Amygdala (tissue), 56 donors: ENCODE results near the gene AASDH.

Experiments
- DNase-seq, 56 donors: peaks; one replicate each; lab custom pipeline; 2025; lab: John Stamatoyannopoulos, UW

The AASDH gene

GRCh38 chr4:56317749-56318148, 69.5 kb downstream of the AASDH start:
- DNase-seq = no peak

GRCh38 chr4:56316011-56316650, 71.2 kb downstream of the AASDH start:
- DNase-seq = no peak

GRCh38 chr4:56315543-56315942, 71.7 kb downstream of the AASDH start:
- no peak for DNase-seq

- DNase-seq = no peak
Observed at GRCh38 chr4:56315041-56315440, 72.2 kb downstream of the AASDH start.

- DNase-seq = no peak
Observed at GRCh38 chr4:56314207-56314915, 72.9 kb downstream of the AASDH start.

GRCh38 chr4:56313132-56313531, 74.2 kb downstream of the AASDH start:
- DNase-seq = no peak

GRCh38 chr4:56311299-56311975, 75.9 kb downstream of the AASDH start:
- DNase-seq = no peak

- peak in 4 of 56 donors; percentile 3 to 32 (median 18) for DNase-seq
Observed at GRCh38 chr4:56310401-56311125, 76.7 kb downstream of the AASDH start.

- DNase-seq = no peak
Observed at GRCh38 chr4:56308384-56308783, 78.9 kb downstream of the AASDH start.

GRCh38 chr4:56307423-56307822, 79.9 kb downstream of the AASDH start:
- DNase-seq = no peak

- no peak for DNase-seq
Observed at GRCh38 chr4:56305390-56305789, 81.9 kb downstream of the AASDH start.

GRCh38 chr4:56303921-56304320, 83.4 kb downstream of the AASDH start:
- DNase-seq = no peak

GRCh38 chr4:56302760-56303159, 84.5 kb downstream of the AASDH start:
- no peak for DNase-seq

- no peak for DNase-seq
Observed at GRCh38 chr4:56301997-56302496, 85.2 kb downstream of the AASDH start.

- DNase-seq = peak in 48 of 56 donors; percentile 6 to 81 (median 50)
Observed at GRCh38 chr4:56301181-56301996, 85.9 kb downstream of the AASDH start.

- DNase-seq = no peak
Observed at GRCh38 chr4:56298236-56298635, 89.1 kb downstream of the AASDH start.

GRCh38 chr4:56297776-56298175, 89.5 kb downstream of the AASDH start:
- DNase-seq = peak in 1 of 56 donors; percentile 10

GRCh38 chr4:56296526-56296925, 90.8 kb downstream of the AASDH start:
- no peak for DNase-seq

GRCh38 chr4:56293121-56293520, 94.2 kb downstream of the AASDH start:
- DNase-seq = no peak

- DNase-seq = peak in 3 of 56 donors; percentile 1 to 5 (median 1)
Observed at GRCh38 chr4:56289934-56290333, 97.4 kb downstream of the AASDH start.
